T-helper 1 cell treated with Interleukin-12 subunit alpha and Interleukin-12 subunit beta and Interleukin-4 antibody, amounts not matched to agents 30 μg/mL and 1 μg/mL, for 36 hours (primary cell): ENCODE measurements around the gene TRIM63.

Experiments
- H3K27ac Mint-ChIP-seq: one replicate; pipeline ENCODE4 v1.8.0; 2021; ENCODE audit warnings: mild to moderate bottlenecking, mixed read lengths
- H3K27me3 Mint-ChIP-seq: one replicate; pipeline ENCODE4 v1.8.0; 2021; ENCODE audit warnings: low read depth, mixed read lengths
- H3K36me3 Mint-ChIP-seq: one replicate; pipeline ENCODE4 v1.8.0; 2021; ENCODE audit warnings: low read depth, mixed read lengths
- H3K4me1 Mint-ChIP-seq: one replicate; pipeline ENCODE4 v1.8.0; 2021; ENCODE audit warnings: low read depth, mixed read lengths
- H3K4me3 Mint-ChIP-seq: one replicate; pipeline ENCODE4 v1.8.0; 2021; ENCODE audit warnings: mild to moderate bottlenecking, moderate library complexity, mixed read lengths
- H3K9me3 Mint-ChIP-seq: one replicate; pipeline ENCODE4 v1.8.0; 2021; ENCODE audit warnings: mixed read lengths

The TRIM63 gene

GRCh38 chr1:26078286-26079177 lies 11.1 kb upstream of the TRIM63 start:
- Mint-ChIP-seq H3K4me1 (peaks cover 11% of the 10 kb centered on the region), H3K4me3 (no peak overlapping the region), H3K36me3 (no peaks in the 10 kb centered on the region), H3K27ac (no peak overlapping the region), H3K27me3 (peaks cover 24% of the 10 kb centered on the region), H3K9me3 (no peaks in the 10 kb centered on the region)

- no peak overlapping the region for H3K27ac Mint-ChIP-seq
- H3K4me3 Mint-ChIP-seq = no peak overlapping the region
- peaks cover 34% of the 10 kb centered on the region for H3K27me3 Mint-ChIP-seq
- H3K9me3 Mint-ChIP-seq = no peaks in the 10 kb centered on the region
- peaks cover 11% of the 10 kb centered on the region for H3K4me1 Mint-ChIP-seq
- no peaks in the 10 kb centered on the region for H3K36me3 Mint-ChIP-seq
Observed at GRCh38 chr1:26077524-26077923, 10.1 kb upstream of the TRIM63 start.

DNA sequence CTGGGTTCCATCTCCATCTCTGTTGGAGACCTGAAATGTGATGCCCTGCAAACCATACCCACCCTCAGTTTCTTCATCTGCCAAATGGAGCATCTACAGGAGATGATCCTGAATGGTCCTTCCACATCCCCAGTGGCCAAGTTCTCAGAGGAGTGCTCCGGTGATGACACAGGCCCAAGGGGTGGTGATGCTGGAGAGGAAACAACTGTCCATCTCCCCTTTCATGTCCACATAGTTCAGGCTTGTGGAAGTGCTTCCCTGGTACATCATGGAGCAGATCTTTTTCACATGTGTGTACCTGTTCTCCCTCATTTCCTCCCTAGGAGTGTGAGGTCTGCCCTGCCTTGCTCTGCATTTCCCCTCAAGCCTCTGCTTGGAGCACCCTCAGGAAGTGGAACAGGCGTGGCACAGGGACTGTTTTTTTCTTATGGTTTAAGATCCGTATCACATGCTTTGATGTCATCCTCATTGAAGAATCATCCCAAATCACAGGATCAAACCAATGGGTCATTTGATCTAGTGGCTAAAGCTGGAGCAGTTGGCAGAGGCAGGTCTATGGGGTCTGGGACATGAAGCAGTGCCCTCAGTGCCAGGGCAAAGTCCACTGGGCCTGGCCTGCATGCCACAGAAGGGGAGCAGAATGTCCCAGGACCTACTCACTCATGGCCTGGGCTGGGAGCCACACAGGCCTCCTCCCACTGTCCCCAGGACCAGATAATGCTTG lies 8.2 kb upstream of the TRIM63 start:
- no peak overlapping the region for H3K4me3 Mint-ChIP-seq
- peaks cover 44% of the 10 kb centered on the region for H3K27me3 Mint-ChIP-seq
- H3K27ac Mint-ChIP-seq = no peak overlapping the region
- no peaks in the 10 kb centered on the region for H3K36me3 Mint-ChIP-seq
- H3K4me1 Mint-ChIP-seq = peaks cover 11% of the 10 kb centered on the region
- no peaks in the 10 kb centered on the region for H3K9me3 Mint-ChIP-seq

DNA sequence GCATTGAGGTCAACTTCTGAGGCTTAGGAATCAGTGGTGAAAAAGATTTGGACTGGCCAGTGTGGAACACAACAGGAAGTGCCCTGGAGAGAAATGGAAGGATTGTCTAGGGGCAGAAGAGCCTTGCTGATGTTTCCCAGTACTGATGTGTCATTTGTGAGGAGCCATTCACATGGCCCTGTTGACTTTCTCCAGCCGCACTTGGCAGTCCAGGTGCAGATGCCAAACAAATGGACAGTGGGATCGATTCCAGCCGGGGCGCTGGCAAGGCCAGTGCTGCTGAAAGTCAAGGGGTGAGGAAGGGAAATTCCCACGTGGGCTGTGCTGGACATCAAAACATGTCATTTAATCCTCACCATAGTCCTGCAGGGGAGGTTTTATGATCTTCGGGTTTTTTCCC lies 4.9 kb upstream of the TRIM63 start:
- Mint-ChIP-seq H3K4me1 (peaks cover 11% of the 10 kb centered on the region), H3K4me3 (no peak overlapping the region), H3K27ac (no peak overlapping the region), H3K36me3 (no peaks in the 10 kb centered on the region), H3K27me3 (peaks cover 61% of the 10 kb centered on the region), H3K9me3 (no peaks in the 10 kb centered on the region)

GRCh38 chr1:26070963-26071342 lies 3.5 kb upstream of the TRIM63 start:
- Mint-ChIP-seq H3K27me3 (peaks cover 56% of the 10 kb centered on the region), H3K36me3 (no peaks in the 10 kb centered on the region), H3K4me3 (no peak overlapping the region), H3K27ac (no peak overlapping the region), H3K9me3 (no peaks in the 10 kb centered on the region), H3K4me1 (peaks cover 6% of the 10 kb centered on the region)

DNA sequence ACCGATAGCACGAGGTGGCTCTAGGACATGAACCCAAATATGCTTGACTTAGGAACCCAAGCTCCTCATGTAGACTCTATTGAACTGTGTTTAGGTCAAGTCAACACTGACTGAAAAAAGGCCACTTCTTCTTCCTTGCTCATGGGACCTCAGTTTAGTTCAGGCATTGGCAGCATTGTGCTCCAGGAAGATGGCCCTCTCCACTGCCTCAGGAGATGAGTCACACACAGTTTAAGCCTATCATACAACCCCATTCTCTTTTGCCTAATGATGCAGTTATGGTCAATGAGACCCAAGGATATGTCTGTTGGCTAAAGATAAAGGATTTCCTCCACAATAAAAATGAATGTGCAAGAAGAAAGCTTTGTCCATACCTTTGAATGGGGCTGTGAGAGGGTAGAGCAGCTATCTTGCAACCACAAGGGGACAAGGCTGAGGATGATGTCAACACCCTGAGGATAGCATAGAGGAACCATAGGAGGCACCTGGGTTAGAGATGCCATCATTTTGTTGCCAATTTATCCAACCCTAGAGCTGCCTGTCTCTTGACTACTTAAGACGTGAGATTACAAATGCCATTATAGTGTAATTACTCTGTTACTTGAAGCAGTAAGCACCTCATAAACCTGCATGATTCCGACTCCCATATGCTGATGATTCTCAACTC lies 3.0 kb upstream of the TRIM63 start:
- Mint-ChIP-seq H3K27ac (no peak overlapping the region), H3K9me3 (no peaks in the 10 kb centered on the region), H3K27me3 (peaks cover 61% of the 10 kb centered on the region), H3K36me3 (no peaks in the 10 kb centered on the region), H3K4me3 (no peak overlapping the region), H3K4me1 (peaks cover 1% of the 10 kb centered on the region)

- no peaks in the 10 kb centered on the region for H3K36me3 Mint-ChIP-seq
- no peaks in the 10 kb centered on the region for H3K4me1 Mint-ChIP-seq
- no peaks in the 10 kb centered on the region for H3K9me3 Mint-ChIP-seq
- H3K4me3 Mint-ChIP-seq = no peak overlapping the region
- H3K27me3 Mint-ChIP-seq = peaks cover 61% of the 10 kb centered on the region
- H3K27ac Mint-ChIP-seq = no peak overlapping the region
Observed at GRCh38 chr1:26069941-26070295, 2.5 kb upstream of the TRIM63 start.

- H3K4me1 Mint-ChIP-seq = no peaks in the 10 kb centered on the region
- no peaks in the 10 kb centered on the region for H3K9me3 Mint-ChIP-seq
- H3K36me3 Mint-ChIP-seq = no peaks in the 10 kb centered on the region
- no peak overlapping the region for H3K4me3 Mint-ChIP-seq
- peaks cover 46% of the 10 kb centered on the region for H3K27me3 Mint-ChIP-seq
- H3K27ac Mint-ChIP-seq = no peak overlapping the region
Observed at GRCh38 chr1:26066857-26067256, 573 bp downstream of the TRIM63 start.

DNA sequence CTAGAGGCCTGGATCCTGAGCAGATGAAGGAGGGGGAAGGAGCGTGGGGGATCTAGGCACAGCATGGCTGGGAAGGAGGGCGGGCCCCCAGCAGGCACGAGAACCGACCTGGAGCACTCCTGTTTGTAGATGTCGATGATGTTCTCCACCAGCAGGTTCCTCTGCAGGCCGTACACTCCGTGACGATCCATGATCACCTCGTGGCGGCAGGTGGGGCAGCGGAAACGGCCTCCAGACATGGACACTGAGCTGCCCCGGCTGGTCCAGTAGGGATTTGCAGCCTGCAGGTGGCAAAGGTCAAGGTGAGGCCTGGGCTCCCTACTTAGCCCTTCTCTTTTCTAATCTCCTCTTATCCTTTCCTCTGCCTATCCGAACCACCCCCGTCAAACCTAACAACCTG lies 1.3 kb downstream of the TRIM63 start:
- no peaks in the 10 kb centered on the region for H3K4me1 Mint-ChIP-seq
- H3K4me3 Mint-ChIP-seq = no peak overlapping the region
- peaks cover 46% of the 10 kb centered on the region for H3K27me3 Mint-ChIP-seq
- no peaks in the 10 kb centered on the region for H3K36me3 Mint-ChIP-seq
- H3K27ac Mint-ChIP-seq = no peak overlapping the region
- H3K9me3 Mint-ChIP-seq = no peaks in the 10 kb centered on the region

GRCh38 chr1:26064553-26064952 lies 2.9 kb downstream of the TRIM63 start:
- Mint-ChIP-seq H3K36me3 (no peaks in the 10 kb centered on the region), H3K4me3 (no peak overlapping the region), H3K27ac (no peak overlapping the region), H3K9me3 (no peaks in the 10 kb centered on the region), H3K4me1 (no peaks in the 10 kb centered on the region), H3K27me3 (peaks cover 33% of the 10 kb centered on the region)

- no peak overlapping the region for H3K4me3 Mint-ChIP-seq
- H3K27me3 Mint-ChIP-seq = peaks cover 33% of the 10 kb centered on the region
- no peaks in the 10 kb centered on the region for H3K4me1 Mint-ChIP-seq
- H3K9me3 Mint-ChIP-seq = no peaks in the 10 kb centered on the region
- H3K36me3 Mint-ChIP-seq = no peaks in the 10 kb centered on the region
- H3K27ac Mint-ChIP-seq = no peak overlapping the region
Observed at GRCh38 chr1:26060832-26061574, 6.4 kb downstream of the TRIM63 start.

DNA sequence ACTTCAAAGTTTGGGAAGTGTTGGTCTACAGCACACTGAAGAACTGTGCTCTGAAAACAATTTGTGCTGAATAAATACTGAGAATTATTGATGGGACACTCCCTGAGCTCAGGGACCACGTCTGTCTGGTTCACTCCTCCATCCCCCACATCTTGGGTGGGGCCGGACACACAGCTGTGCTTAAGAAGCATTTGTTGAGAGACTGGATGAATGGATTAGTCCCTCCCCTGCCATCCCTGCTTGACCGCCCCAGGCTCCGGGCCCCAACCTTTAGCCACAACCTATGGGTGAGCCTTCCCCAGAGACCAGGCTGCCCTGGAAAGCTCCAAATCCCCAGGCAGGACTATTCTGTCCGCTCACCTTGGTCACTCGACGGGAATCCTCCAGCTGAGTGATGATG lies 7.5 kb downstream of the TRIM63 start:
- Mint-ChIP-seq H3K36me3 (no peaks in the 10 kb centered on the region), H3K4me3 (no peak overlapping the region), H3K27me3 (peaks cover 35% of the 10 kb centered on the region), H3K27ac (no peak overlapping the region), H3K9me3 (no peaks in the 10 kb centered on the region), H3K4me1 (no peaks in the 10 kb centered on the region)

DNA sequence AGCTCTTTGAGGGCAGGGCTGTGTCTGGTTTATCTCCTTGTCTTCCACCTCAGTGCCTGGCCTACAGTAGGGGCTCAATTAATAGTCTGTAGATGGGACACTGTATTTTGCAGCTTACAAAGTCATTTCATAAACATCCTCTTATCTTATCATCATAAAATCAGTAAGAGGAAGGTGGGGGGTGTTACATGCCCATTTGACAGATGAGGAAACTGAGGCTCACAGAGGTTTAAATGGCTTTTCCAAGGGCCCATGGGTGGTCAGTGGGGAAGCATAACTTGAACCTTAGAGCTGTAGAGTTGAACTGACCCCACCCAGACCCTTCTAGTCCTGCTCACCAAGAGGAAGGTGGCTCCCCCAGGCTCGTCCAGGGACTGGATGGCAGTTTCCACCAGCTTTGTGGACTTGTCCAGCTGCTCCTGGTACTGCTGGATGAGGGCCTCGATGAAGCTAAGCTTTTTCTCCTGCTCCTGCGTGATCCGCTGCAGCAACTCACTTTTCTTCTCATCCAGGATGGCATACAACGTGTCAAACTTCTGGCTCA lies 9.3 kb downstream of the TRIM63 start:
- Mint-ChIP-seq H3K9me3 (no peaks in the 10 kb centered on the region), H3K27me3 (peaks cover 42% of the 10 kb centered on the region), H3K27ac (no peak overlapping the region), H3K4me3 (no peak overlapping the region), H3K36me3 (no peaks in the 10 kb centered on the region), H3K4me1 (no peaks in the 10 kb centered on the region)

DNA sequence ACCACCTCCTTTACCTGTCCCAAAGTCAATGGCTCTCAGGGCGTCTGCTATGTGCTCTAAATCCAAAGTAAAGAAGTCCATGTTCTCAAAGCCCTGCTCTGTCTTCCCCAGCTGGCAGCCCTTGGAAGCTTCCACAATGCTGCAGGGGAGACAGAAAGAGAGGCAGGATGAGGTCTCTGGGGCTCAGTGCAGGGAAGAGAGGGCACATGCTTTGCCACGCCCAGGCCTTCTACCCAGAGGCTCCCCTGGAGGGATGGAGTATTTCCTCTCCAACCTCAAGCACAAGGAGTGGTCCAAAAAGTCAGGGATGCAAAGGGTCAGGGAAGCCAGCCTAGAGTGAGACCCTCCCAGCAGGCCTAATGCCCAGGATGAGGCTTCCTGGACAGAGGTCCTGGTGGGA lies 10.2 kb downstream of the TRIM63 start:
- H3K4me1 Mint-ChIP-seq = no peaks in the 10 kb centered on the region
- H3K9me3 Mint-ChIP-seq = no peaks in the 10 kb centered on the region

More for the DNA sequence above, 10.2 kb downstream of the TRIM63 start:
- Mint-ChIP-seq H3K27me3 (peaks cover 41% of the 10 kb centered on the region), H3K36me3 (no peaks in the 10 kb centered on the region), H3K4me3 (no peak overlapping the region), H3K27ac (no peak overlapping the region)
